Hair follicle dermal papilla cell (primary cell): ENCODE measurements around the gene BSPRY. TPM values are rescaled to one million over a fixed set of nuclear protein-coding genes. Genes with fewer than 3 reads are reported as not detected.

Source experiments
- total RNA-seq: library from RNA; depleted of rRNA; stranded (reverse); fragments of >200 nt; gene quantifications from 2 replicates; pipeline ENCODE4 v1.2.3, GENCODE V29; 2012

Gene BSPRY
- not detected in 2 replicates for total RNA-seq

GRCh38 chr9:113349445-113350094 lies at the start of gene BSPRY:
Gene BSPRY, plus strand, starts transcription at chr9:113349541. Its CDS starts 39 bp downstream, at chr9:113349580.

GRCh38 chr9:113302792-113303418 lies 46.4 kb upstream of the BSPRY start, which contains the start of gene RNF183:
Gene RNF183, minus strand, starts transcription at chr9:113303376. Its CDS starts 5,192 bp downstream, at chr9:113298184.

DNA sequence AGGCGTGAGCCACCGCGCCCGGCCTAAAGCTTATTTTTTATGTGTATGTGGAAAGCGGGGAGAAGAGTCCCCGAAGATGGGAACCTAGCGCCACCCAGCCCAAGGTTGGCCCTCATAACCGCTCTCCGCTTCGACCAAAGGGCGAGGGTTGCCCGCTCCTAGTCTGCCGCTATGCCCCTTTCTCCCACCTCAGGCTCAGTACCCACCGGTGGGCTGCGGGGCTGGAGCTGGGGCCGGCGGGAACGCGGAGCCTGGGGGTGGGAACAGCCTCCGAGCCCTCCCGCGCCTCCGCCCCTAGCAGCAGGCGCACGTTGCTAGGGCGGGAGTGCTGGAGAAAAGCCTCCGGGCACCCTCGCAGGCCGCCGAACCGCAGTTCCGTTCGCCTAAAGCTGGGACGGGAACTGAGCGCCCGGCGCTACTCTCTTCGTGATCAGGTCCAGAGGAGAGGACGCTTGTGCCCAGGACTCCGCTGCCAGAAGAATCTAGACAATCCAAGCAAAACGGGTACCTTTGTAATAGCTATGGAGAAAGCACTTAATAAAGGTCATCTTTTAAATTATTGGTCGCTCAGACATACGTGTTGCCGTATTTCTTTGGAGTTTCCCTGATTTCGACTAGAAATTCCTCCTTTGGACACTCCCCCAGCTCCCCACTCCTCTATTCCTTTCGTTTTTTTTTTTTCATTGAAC lies 9.2 kb upstream of the BSPRY start, which contains the start of gene WDR31:
TSS of gene WDR31 (minus strand) at position 265 of the 689 bp plus-strand sequence. CDS start 8,253 bp downstream, outside the sequence.

DNA sequence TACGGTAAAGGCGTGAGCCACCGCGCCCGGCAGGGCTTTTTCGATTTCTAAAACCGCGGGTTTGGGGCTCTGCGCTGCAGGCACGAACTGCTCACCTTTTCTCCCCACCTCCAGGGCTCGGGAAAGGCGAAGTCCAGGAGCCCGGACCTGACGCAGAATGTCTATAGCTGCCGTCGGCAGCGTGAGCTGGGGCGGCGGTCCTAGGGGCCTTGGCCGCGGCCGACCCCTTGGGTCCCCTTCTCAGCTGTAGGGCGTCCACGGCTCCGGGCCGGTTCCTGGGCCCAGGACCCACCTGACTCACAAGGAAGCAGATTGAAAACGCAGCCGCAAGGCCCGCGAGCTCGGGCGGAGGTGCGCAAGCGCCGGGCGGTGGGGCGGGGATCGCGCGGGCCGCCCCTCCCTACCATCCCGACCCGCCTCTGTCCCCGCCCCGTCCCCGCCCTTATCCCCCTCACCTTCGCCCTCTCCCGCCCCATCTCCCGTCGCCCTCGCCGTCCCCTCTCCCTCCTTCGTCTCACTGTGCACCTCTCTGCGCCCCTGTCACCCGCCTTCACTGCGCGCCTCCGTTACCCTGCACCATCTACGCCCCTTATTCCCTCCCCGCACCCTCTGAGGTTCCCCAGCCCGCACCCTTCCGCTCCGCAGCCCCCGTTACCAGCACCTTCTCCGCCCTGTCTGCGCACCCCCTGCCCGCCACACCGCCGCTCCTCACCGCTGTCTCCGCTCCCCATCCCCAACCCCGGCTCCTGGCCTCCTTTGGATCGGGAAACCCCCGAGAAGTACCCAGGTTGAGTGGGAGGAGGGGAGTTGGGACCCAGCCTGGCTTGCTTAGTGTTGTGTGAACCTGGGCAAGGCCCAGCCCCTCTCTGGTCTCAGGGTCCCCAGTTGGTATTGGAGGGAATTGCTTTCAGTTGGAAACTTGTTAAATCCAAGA lies 27.6 kb downstream of the BSPRY start, which contains the start of gene HDHD3:
TSS of gene HDHD3 (minus strand) at position 353 of the 934 bp plus-strand sequence. CDS start 2,632 bp downstream, outside the sequence.

GRCh38 chr9:113401027-113401792 lies 51.9 kb downstream of the BSPRY start, which contains the start of gene ALAD:
Gene ALAD, minus strand, starts transcription at chr9:113401284. Its CDS starts 7,725 bp downstream, at chr9:113393559.

DNA sequence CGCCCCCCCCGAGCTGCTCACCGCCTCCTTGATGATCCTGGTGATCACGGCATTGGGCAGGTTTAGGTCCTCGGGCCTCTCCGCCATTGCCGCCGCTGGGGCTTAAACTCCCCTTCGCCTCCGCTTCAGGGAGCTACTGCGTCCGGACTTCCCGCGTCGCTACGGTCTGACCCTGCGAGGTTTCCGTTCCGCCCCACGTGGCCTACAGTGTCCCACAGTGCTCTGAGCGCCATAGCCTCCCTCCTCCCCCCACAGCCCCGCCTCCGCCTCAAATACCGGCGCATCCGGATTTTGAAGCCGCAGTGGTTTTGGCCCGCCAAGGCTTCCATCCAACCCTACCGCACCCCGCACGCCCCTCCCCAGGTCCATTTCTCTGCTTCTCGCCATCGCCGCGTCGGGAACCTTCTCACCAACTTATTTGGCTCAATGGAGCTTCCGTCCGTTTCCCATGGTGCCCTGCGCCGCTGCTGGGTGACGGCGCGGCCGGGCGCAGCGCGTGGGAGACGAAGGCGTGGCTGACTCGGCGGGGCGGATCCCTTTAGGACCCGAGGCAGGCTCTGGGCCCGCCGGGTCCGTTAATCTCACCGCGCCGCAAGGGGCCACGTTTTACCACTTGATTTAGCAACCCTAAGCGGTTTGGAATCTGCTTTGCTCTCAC lies 61.0 kb downstream of the BSPRY start, which contains the start of the genes C9orf43 and POLE3:
TSS of gene C9orf43 (plus strand) at position 541 of the 658 bp plus-strand sequence. CDS start 2,747 bp downstream, outside the sequence.
TSS of gene POLE3 (minus strand) at position 469 of the 658 bp plus-strand sequence. CDS start at position 87, 382 bp downstream.

Other genes starting within 250 kb of the BSPRY start
- 9.4 and 15.4 TPM in 2 replicates for gene SLC31A2, start 198.5 kb upstream of the BSPRY start, total RNA-seq
- 28.2 and 30.5 TPM in 2 replicates for gene FKBP15, start 128.3 kb upstream of the BSPRY start, total RNA-seq
- gene SLC31A1, start 128.0 kb upstream of the BSPRY start, total RNA-seq, result 24.8 and 26.3 TPM in 2 replicates
- gene CDC26, start 74.0 kb upstream of the BSPRY start, total RNA-seq, result 30.7 and 34.0 TPM in 2 replicates
- 17.0 and 22.6 TPM in 2 replicates for gene PRPF4, start 73.9 kb upstream of the BSPRY start, total RNA-seq
- not detected in 2 replicates for gene RNF183, start 46.2 kb upstream of the BSPRY start, total RNA-seq
- 1.6 and 2.2 TPM in 2 replicates for gene WDR31, start 9.3 kb upstream of the BSPRY start, total RNA-seq
- gene HDHD3, start 27.4 kb downstream of the BSPRY start, total RNA-seq, result 8.9 and 10.7 TPM in 2 replicates
- gene ALAD, start 51.7 kb downstream of the BSPRY start, total RNA-seq, result 22.6 and 24.7 TPM in 2 replicates
- 27.2 and 31.5 TPM in 2 replicates for gene POLE3, start 61.1 kb downstream of the BSPRY start, total RNA-seq
- 0.24 and 0.49 TPM in 2 replicates for gene C9orf43, start 61.2 kb downstream of the BSPRY start, total RNA-seq
- gene RGS3, start 114.2 kb downstream of the BSPRY start, total RNA-seq, result 240 and 252 TPM in 2 replicates